ENCODE data around the gene GGTLC3.
"Not testable (repeated sequence)": the region's sequence is repeated elsewhere in the genome, so short reads cannot be mapped to it uniquely, and the experiment has no call there.

- TF ChIP-seq CTCF, EP300 (IDR thresholded peaks at IDR 0.05): not testable (repeated sequence)
Observed at GRCh38 chr22:18522762-18523161, 4.8 kb upstream of the GGTLC3 start.
